NT2/D1 (cell line): ENCODE measurements around the gene CHCHD2.
"Not testable (repeated sequence)": the region's sequence is repeated elsewhere in the genome, so short reads cannot be mapped to it uniquely, and the experiment has no call there.

Source experiments
- DNase-seq: peaks from one replicate; pipeline ENCODE4 v3.0.0-alpha.2; 2011; ENCODE audit warnings: low read depth, low spot score
- H3K27me3 ChIP-seq: 2 replicates; pipeline ENCODE4 v1.6.0; 2011; ENCODE audit warnings: mild to moderate bottlenecking; ENCODE audit not compliant: insufficient read length, insufficient read depth
- H3K36me3 ChIP-seq: 2 replicates; pipeline ENCODE4 v1.6.1; 2011; ENCODE audit warnings: mild to moderate bottlenecking, low read length, mixed read lengths; ENCODE audit not compliant: insufficient read depth, insufficient read length
- H3K4me1 ChIP-seq: 2 replicates; pipeline ENCODE4 v1.5.1; 2011; ENCODE audit not compliant: insufficient read depth, insufficient read length
- H3K4me3 ChIP-seq: 2 replicates; pipeline ENCODE4 v1.5.1; 2011; ENCODE audit warnings: low read depth; ENCODE audit not compliant: insufficient read length
- H3K9ac ChIP-seq: 2 replicates; pipeline ENCODE4 v1.6.0; 2011; ENCODE audit warnings: low read depth; ENCODE audit not compliant: insufficient read length
- H3K9me3 ChIP-seq: 2 replicates; pipeline ENCODE4 v1.5.1; 2011; ENCODE audit warnings: mild to moderate bottlenecking, low read length; ENCODE audit not compliant: insufficient read depth
- SUZ12 ChIP-seq: IDR thresholded peaks from 2 replicates; pipeline ENCODE4 v1.6.1; 2011; ENCODE audit not compliant: insufficient read length, insufficient read depth; ENCODE audit errors: extremely low read depth
- YY1 ChIP-seq: IDR thresholded peaks from 2 replicates; pipeline ENCODE4 v1.6.1; 2011; ENCODE audit not compliant: insufficient read length, insufficient read depth
- ZNF274 ChIP-seq: IDR thresholded peaks from 2 replicates; pipeline ENCODE4 v1.6.1; 2011; ENCODE audit warnings: mild to moderate bottlenecking, low read depth, low read length

Gene CHCHD2

DNA sequence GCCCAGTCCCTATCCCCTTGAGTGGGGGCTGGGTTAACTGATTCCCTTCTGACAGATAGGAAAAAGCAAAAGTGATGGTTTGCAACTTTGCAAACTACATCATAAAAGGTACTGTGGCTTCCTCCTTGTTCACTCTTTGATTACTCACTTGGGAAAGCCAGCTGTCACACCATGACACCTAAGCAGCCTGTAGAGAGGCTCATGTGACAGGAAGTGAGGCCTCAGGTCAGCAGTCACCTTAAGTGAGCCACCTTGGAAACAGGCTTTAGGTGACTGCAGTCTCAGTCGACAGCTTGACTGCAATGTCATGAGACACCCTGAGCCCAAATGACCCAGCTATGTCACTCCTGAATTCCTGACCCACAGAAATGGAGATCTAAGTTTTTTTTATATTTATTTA lies 4.3 kb upstream of the CHCHD2 start:
- no peak for DNase-seq
- no peaks in the 10 kb centered on the region for H3K4me1 ChIP-seq
- H3K27me3 ChIP-seq, result peaks cover 16% of the 10 kb centered on the region
- TF ChIP-seq YY1 (no peak), SUZ12 (no peak), ZNF274 (no peak)
- H3K4me3 ChIP-seq, result no peak overlapping the region
- H3K9ac ChIP-seq, result no peak overlapping the region
- no peaks in the 10 kb centered on the region for H3K36me3 ChIP-seq
- H3K9me3 ChIP-seq, result no peaks in the 10 kb centered on the region

DNA sequence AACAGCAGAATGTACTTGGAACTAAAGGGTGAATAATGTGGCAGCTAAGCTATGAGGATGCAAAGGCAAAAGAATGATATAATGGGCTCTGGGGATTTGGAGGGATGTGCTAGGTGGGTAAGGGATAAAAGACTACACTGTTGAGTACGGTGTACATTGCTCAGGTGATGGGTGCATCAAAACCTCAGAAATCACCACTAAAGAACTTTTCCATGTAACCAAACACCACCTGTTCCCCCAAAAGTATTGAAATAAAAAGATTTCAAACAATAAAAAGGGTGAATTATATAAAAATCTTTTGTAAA lies 1.6 kb upstream of the CHCHD2 start:
- Histone ChIP-seq H3K4me1 (no peaks in the 10 kb centered on the region), H3K4me3 (no peak overlapping the region), H3K9ac (no peak overlapping the region)

DNA sequence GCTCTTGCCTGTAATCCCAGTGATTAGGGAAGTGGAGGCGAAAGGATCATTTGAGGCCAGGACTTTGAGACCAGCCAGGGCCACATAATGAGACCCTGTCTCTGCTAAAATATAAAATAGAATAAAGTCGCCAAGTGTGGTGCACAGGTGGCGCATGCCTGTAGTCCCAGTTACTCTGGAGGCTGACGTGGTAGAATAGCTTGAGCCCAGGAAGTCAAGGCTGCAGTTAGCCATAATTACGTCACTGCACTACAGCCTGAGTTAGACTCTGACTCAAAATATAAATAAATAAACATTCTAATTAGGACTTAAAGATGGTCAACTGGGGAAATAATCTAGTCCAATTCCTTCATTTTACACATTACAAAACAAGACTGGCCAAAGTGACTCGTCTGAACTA lies 768 bp downstream of the CHCHD2 start:
- Histone ChIP-seq H3K27me3 (no peaks in the 10 kb centered on the region), H3K9me3 (no peaks in the 10 kb centered on the region)
- TF ChIP-seq SUZ12 (no peak), ZNF274 (no peak), YY1 (no peak)

More for the DNA sequence above, 1.6 kb upstream of the CHCHD2 start:
- Histone ChIP-seq H3K9me3 (no peaks in the 10 kb centered on the region), H3K36me3 (peaks cover 26% of the 10 kb centered on the region), H3K27me3 (peaks cover 3% of the 10 kb centered on the region)
- TF ChIP-seq YY1 (no peak), ZNF274 (no peak), SUZ12 (no peak)
- no peak for DNase-seq

DNA sequence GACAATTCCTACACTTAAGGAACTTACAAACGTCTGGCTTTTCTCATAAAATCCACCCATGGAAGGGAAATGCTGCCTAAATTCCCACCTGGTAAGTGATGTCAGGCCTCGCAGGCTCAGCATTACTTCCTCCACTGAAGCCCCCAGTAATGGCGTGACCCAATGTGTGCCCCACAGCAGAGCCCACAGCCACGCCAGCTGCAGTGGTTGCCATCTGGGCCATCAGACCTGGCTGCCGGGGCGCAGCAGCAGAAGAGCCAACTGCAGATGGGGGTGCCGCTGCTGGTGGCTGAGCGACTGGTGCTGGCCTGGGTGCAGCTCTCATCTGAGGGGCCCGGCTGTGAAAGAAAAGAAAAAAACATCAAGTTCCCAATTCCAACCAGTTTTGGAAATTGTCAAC lies 2.1 kb downstream of the CHCHD2 start:
- H3K4me3 ChIP-seq, DNase-seq, H3K9me3 ChIP-seq, H3K9ac ChIP-seq, H3K27me3 ChIP-seq, H3K4me1 ChIP-seq: not testable (repeated sequence)
- peaks cover 60% of the 10 kb centered on the region for H3K36me3 ChIP-seq

More for the DNA sequence above, 768 bp downstream of the CHCHD2 start:
- DNase-seq, result no peak
- Histone ChIP-seq H3K36me3 (peaks cover 50% of the 10 kb centered on the region), H3K9ac (peak overlapping the region; percentile 85), H3K4me3 (peak overlapping the region; percentile 91), H3K4me1 (no peaks in the 10 kb centered on the region)

DNA sequence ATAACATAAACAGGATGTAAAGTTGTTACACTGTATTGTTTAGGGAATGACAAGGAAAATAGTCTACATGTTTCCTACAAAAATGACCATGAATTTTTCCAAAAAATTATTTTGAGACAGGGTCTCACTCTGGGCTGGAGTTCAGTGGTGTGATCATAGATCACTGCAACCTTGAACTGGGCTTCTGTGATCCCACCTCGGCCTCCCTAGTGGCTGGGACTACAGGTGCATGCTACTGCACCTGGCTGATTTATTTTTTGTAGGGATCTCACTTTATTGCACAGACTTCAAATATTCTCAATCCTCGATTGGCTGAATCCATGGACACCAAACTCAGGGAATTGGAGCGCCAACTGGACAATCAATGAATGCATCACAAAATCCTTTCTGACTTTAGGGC lies 6.6 kb downstream of the CHCHD2 start:
- Histone ChIP-seq H3K36me3 (peaks cover 60% of the 10 kb centered on the region), H3K4me1 (no peaks in the 10 kb centered on the region), H3K4me3 (no peak overlapping the region), H3K9ac (no peak overlapping the region), H3K27me3 (no peaks in the 10 kb centered on the region), H3K9me3 (no peaks in the 10 kb centered on the region)
- no peak for DNase-seq
- TF ChIP-seq ZNF274 (no peak), SUZ12 (no peak), YY1 (no peak)

DNA sequence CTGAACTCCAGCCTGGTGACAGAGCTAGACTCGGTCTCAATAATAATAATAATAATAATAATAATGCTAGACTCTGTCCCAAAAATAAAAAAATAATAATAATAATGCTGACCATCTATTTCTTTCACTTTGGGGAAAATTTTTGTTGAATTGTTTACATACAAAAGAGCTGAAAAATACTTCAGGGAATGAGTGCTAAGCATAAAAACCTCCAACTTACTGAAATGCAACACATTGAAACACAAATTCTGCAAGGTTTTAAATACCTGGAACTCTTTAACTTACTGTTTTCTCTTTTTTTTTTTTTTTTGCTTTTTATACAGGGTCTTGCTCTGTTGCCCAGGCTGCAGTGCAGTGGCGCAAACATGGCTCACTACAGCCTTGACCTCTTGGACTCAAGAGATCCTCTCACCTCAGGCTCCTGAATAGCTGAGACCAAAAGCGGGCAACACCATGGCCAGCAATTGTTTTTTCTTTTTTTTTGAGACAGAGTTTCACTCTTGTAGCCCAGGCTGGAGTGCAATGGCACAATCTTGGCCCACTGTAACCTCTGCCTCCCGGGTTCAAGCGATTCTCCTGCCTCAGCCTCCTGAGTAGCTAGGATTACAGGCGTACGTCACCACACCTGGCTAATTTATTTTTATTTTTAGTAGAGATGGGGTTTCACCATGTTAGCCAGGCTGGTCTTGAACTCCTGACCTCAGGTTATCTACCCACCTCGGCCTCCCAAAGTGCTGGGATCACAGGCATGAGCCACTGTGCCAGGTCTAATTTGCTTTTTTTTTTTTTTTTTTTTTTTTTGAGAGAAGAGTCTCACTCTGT lies 7.9 kb downstream of the CHCHD2 start:
- H3K36me3 ChIP-seq, result peaks cover 47% of the 10 kb centered on the region
- not testable (repeated sequence) for H3K9me3 ChIP-seq, H3K9ac ChIP-seq, H3K4me1 ChIP-seq, H3K4me3 ChIP-seq, H3K27me3 ChIP-seq, DNase-seq

DNA sequence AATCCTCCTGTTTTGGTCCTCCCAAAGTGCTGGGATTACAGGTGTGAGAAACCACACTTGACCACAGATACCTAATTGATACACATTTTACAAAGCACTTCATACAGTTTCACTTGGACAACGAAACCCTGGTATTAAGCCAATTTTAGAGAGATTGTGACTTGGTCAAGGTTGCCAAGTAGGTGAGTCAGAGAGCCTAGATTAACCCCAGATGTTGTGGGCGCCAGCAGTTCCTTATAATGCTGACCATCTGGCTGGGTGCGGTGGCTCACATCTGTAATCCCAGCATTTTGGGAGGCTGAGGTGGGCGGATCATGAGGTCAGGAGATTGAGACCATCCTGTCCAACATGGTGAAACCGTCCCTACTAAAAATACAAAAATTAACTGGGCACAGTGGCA lies 8.6 kb downstream of the CHCHD2 start:
- no peaks in the 10 kb centered on the region for H3K9me3 ChIP-seq
- H3K27me3 ChIP-seq, result no peaks in the 10 kb centered on the region
- peaks cover 2% of the 10 kb centered on the region for H3K4me1 ChIP-seq
- peaks cover 40% of the 10 kb centered on the region for H3K36me3 ChIP-seq
- no peak for TF ChIP-seq ZNF274
- no peak for TF ChIP-seq YY1
- TF ChIP-seq SUZ12, result no peak
- no peak overlapping the region for H3K4me3 ChIP-seq
- no peak for DNase-seq
- no peak overlapping the region for H3K9ac ChIP-seq
